DMS114 treated with DMSO at 0.1 percent for 48 hours (cell line): Measurements from ENCODE around the gene SYDE2.
"Not testable (repeated sequence)": the region's sequence is repeated elsewhere in the genome, so short reads cannot be mapped to it uniquely, and the experiment has no call there.

Experiments
- DNase-seq: peaks from one replicate; lab custom pipeline; 2025; ENCODE audit not compliant: unreplicated experiment; lab: John Stamatoyannopoulos, UW

The SYDE2 gene

DNA sequence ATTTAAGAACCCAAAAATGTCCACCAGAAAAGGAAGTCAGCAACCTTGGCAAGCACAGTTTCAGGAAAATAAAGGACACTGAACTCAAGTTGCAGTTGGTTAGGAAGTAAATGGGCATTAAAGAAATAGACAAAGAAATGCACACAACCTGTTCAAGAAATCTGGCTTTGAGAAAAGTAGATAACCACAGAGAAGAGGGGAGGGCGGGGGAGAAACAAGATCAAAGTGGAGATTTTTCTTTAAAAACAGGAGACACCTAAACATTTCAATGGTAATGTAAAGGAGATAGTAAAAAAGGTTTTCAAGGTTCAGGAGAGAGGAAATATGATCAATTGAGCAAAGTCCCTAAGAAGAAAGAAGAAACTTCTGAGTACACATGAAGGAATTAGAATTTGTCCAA is 29.1 kb downstream of the SYDE2 start:
- DNase-seq, result no peak

DNA sequence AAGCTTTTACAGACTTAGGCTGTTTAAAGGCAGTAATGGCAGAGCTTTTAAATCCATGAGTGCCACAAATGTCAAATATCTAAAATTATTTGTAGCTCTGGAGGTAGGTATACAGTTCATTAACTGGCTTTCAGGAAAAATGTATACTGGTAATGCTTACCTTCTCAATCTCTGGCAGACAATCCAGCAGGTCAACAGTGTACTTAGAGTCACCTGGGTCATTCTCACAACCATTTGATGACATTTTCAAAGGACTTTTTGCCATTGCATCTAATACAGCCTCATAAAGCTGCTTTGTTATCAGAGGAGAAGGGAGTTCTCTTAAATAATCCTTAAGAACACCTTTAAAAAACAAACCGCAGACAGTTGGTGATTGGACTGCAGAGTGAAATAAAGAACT is 31.9 kb downstream of the SYDE2 start:
- DNase-seq, result no peak

DNA sequence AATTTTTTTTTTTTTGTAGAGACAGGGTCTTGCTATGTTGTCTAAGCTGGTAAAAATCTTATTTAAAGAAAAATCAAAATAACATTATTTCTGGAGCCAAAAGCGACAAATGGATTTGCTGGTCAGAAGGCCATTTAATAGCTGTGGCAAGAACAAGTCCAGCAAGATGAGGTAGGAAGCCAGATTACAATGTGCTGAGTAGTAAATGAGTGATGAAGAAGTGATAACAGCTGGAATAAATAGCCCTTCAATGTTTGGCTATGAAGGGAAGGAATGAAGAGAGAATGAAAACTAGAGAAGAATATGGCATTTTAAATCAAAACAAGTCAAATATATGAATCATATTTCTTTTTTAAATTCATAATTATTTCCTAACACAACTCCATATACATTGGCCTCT is 34.5 kb downstream of the SYDE2 start:
- DNase-seq, result no peak

DNA sequence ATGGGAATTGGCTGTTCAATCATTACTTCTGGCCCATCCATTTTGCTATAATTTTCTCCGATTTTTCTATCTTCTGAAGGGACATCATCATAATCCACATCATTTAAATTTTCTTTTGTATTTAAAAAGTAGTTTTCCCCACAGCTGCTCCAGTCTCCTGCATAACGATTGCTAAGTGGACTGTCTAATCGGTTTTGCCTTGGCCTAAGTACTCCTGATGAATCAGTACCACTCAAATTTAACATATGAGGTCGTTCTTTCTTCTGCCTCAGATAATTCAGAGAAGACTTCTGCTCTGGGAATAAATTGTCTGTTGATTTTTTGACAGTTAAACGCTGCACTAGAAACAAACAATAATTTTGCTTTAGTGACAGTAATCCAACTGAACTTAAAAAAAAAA is 41.9 kb downstream of the SYDE2 start:
- DNase-seq, result no peak

DNA sequence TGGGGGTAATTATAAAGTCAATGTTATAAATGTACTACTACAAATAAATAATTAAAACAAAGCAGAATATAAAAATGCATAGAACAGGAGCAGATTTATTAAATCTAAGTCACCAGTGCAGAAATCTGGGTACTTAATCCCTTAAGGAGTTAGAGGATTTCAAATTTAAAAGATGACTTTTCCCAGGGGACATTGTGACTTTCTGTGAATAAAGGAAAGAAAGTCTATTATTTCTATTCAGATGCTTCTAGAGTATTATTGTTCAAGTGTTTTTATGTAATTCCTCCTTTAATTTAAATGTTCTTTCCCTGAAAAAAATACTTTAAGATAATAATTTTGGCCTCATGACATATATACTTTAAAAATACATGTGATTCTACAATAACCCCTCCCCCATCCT is 43.4 kb downstream of the SYDE2 start:
- DNase-seq, result no peak

DNA sequence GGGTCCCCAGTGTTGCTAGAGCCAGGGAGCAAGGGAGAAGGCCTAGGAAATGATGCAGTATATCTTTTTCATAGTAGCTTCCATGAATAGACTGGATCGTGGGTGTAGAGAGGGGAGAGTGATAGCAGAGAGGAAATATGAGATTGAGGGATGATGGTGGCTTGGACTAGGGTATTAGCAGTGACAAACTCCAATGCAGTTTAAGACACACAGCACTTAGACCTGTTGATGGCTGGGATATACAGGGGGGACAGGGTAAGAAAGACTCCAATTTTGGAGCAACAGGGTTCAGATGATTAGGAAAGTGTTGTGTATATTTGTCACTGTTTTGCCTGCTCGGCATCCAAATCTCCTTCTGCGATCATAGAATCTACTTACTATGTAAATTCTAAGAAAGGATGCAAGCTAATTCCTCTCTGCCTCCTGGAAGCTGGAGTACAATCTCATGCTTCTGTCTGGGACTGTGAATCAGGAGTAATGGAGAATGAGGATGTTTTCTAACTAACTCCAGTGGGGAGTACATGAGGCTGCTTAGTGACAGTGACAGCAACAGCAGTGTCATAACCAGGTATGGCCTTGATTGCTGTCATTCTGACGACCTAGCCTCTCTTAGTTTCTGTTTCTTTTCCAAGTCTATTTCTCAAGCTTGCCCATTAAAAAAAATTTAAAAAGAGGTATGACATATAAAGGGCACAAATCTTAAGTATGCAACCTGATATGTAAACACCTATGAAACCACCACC is 47.5 kb downstream of the SYDE2 start:
- DNase-seq, result no peak

DNA sequence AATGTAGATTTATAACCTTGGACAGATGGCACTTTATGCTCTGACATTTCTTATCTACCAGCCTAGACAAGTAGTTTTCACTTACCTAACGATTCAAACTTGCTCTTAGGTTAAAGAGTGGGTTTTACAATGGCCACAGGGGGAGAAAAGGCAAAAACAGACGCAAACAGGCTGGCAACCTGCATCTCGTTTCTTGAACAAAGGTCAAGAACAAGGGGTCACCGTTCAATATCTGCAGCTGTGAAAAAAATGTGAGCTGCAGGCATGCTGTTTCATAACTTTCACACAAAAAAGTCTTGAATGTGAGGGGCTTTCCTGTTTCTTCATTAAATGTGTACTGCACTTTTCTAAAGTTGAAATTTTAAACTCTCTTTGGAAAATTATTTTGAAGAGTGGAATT is 49.4 kb downstream of the SYDE2 start:
- no peak for DNase-seq

DNA sequence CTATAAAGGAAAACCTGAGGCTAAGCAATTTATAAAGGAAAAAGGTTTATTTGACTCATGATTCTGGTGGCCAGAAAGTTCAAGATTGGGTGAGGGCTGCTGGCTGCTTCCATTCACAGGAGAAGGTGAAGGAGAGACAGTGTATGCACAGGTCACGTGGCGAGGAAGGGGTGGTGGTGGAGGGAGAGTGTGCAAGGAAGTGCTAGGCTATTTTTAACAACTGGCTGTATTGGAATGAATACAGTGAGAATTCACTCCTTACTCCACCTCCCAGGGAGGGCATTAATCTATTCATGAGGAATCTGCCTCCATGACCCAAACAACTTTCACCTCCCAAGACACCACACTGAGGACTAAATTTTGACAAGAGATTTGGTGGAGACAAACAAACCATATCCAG is 51.0 kb downstream of the SYDE2 start:
- no peak for DNase-seq

DNA sequence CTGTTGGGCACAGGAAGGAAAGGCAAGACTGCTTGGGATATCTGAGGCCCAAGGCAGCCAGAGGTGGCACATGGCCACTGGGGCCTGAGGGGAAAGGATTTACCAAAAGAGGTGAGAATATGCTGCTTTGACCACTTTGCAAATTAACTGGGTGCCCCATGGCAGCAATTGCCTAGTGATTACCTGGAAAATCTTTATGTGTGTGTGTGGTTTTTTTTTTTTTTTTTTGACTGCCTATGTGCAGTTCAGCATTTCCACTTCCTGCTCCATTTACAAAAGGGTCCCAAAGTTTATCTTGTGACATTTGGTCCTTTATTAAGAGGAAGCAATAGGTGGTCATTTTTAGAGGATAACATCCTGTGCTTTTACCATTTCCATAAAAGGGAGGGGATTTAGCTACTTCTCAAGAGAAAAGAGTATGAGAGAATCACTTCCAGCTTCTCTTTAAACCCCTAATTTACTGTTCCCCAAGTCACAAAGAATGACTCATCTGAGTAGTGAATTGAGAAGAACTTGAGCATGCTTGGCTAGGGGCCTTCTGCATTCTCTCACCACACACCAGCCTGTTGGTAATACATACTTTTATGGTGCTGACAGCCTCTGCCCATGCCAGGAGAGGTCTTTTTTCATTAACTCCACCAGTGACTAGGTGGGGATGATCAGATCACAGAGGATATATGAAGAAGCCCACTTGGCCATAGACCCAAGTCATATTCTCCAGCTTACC is 52.1 kb downstream of the SYDE2 start:
- no peak for DNase-seq

DNA sequence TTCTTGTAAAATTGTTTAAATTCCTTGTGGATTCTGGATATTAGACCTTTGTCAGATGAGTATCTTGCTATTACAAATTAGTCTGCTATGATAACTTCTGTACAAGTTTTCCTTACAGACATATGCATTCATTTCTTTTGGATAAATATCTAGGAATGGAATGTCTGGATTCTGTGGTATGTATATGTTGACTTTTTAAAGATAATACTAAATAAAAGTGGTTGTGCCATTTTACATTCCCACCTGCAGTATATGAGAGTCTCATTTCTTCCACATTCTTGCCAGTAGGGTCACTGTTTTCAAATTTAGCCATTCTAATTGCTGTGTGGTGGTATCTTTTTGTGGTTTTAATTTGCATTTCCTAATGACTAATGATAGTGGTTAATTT is 53.9 kb downstream of the SYDE2 start:
- no peak for DNase-seq

DNA sequence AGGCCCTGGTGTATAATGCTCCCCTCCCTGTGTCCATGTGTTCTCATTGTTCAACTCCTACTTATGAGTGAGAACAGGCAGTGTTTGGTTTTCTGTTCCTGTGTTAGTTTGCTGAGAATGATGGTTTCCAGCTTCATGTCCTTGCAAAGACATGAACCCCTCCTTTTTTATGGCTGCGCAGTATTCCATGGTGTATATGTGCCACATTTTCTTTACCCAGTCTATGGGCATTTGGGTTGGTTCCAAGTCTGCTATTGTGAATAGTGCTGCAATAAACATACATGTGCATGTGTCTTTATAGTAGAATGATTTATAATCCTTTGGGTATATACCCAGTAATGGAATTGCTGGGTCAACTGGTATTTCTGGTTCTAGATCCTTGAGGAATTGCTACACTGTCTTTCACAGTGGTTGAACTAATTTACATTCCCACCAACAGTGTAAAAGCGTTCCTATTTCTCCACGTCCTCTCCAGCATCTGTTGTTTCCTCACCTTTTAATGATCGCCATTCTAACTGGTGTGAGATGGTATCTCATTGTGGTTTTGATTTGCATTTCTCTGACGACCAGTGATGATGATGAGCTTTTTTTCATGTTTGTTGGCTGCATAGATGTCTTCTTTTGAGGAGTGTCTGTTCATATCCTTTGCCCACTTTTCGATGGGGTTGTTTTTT is 54.4 kb downstream of the SYDE2 start:
- not testable (repeated sequence) for DNase-seq

DNA sequence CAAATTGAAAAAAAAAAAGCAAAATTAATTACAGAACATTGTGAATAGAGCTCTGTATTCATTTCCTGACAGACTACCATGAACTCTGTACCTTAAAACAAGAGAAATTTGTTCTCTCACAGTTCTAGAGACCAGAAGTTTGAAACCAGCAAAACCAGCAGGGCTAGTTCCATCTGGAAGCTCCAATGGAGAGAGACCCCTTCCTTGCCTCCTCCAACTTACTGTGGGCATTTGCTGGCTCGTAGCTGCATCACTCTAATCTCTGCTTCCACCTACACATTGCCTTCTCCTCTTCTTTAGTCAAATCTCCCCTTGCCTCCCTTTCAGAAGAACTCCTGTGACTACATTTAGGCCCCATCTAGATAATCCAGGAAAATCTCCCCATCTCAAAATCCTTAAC is 56.5 kb downstream of the SYDE2 start:
- DNase-seq, result no peak

DNA sequence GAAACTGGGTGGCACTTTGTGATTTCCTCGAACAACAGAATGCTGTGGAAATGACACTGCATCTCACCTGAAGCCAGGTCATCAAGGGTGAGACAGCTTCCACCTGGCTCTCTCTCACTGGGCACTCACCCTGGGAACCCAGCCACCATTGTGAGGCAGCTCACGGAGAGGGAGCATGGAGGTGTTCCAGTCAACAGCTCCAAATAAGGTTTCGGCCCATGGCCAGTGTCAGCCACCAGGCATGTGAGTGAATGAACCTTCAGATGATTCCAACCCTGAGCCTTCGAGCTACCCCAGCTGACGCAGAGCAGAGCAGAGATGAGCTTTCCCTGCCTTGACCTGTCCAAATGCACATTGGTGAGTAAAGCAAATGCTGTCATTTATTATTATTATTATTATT is 58.1 kb downstream of the SYDE2 start:
- no peak for DNase-seq

DNA sequence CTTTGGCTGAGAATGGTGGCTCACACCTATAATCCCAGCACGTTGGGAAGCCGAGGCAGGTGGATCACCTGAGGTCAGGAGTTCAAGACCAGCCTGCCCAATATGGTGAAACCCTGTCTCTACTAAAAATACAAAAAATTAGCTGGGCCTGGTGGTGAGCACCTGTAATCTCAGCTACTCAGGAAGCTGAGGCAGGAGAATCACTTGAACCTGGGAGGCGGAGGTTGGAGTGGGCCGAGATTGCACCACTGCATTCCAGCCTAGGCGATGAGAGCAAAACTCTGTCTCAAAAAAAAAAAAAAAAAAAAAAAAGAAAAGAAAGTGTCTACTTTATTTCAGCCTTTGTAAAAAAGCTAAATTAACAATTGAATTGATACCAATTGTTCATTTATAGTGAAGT is 62.4 kb downstream of the SYDE2 start:
- not testable (repeated sequence) for DNase-seq

DNA sequence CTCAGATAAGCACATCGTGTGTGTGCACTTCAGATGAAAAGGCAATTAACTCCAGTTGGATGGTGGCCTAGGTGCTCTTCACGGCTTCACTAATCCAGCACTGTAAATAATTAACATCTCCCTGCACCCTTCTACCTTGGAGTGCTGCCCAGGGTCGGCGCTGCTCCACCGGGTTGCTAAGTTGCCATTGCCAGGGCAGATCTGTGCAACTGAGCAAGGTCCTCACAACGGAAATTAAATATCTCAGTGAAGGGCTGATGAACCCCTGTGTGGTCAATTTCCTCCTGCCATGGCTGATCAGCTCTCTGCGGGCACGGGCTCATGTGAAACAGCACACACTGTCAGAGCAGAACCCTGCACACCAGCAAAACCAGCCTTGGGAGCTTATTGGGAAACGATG is 63.2 kb downstream of the SYDE2 start:
- no peak for DNase-seq

DNA sequence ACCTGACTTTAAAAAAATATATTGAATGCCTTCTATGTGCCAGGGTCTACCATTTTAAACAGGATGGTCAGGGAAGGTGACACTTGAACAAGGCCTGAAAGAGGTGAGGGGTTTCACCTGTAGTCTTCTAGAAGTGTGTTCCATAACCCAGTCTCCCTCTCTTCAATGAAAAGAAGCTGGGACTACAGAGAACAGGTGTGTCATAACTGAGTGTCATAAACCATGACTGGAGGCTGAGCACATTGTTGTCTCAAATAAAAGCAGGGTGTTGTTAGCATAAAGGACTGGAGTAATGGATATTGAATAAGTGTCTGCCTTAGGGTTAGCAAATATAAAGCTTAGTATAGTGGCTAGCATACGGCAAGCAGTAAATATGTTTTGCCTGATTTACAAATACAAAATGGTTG is 65.4 kb downstream of the SYDE2 start:
- DNase-seq, result no peak

DNA sequence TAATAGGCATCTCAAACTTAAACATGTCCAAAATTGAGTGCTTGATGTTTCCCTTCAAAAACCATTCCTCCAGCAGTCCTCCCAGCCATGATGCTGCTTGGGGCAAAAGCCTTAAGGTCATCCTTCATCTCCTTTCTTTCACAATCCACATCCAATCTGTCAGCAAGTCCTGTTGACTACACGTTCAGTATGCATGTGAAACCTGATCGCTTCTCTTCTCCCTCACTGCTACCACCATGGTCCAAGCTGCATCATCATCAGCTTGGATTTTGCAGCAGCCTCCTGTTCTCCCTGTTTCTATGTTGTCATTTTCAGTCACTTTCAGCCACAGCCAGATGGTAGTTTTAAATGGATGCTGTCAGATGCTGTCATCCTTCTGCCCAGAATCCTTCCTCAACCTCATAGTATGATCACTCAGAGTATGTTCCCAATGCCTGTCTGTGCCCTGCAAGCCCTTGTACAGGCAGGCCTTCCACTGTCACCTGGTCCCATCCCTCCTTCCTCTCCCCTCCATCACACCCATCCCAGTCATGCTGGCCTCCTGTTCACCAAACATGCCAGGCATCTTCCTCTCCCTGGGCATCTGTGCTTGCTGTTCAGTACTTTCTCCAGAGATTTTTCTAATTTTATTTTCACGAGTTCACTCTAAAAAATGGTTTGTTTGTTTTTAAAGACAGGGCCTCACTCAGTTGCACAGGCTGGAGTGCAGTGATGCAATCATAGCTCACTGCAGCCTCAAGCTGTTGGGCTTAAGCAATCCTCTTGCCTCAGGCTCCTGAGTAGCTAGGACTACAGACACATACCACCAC is 66.0 kb downstream of the SYDE2 start:
- no peak for DNase-seq

DNA sequence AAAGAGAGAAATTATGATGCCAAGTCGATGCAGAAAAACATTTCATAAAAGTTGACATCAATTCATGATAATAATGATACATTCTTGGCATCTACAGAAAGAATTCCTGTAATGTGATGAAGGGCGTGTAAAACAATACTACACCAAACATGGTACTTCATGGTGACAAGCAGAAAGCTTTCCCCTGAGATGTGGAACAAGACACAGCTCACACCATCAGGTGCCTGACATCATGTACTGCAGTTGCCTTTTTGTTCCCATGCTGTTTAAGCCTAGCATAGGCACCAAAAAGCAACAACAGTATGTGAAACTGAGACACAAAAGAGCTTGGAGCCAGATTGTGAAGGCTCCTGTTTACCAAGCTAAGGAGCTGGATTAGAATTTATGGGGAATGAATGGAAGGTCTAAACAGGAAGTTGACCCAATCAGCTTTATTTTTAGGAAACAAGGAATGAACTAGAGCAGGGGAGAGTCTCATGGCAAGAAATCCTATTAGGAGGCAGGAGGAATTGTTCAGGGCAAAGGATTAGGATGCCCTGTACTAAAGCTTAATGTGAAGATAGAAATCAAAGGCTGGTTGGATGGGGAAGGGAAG is 67.2 kb downstream of the SYDE2 start:
- no peak for DNase-seq

DNA sequence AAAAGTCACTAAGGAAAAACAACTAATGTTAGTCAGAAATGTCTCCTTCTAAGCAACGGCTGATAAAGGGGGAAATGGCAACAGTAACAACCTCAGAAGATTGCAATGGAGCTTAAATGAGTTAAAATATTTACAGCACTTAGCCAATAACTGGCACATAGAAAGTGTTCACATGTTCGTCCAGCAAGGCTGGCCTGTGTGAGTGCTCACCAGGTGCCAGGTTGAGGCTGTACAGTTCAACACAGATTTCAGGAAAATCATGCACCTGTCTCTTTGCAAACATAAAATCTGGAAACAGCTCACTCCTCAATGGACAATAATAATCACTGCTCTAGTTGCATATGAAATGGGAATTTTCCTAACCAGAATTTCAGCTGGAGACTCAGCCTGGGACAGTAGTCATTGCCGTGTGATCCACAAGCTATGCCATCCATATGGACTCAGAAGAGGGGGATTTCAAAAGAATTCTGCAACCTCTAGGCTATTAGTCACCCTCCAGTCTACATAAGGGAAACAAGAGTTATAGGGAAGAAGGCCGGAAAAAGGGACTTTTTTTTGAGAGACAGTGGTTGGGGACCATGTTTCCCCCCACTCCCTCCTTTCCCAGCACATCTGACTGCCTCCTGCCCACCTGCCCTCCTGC is 68.6 kb downstream of the SYDE2 start:
- DNase-seq, result no peak

DNA sequence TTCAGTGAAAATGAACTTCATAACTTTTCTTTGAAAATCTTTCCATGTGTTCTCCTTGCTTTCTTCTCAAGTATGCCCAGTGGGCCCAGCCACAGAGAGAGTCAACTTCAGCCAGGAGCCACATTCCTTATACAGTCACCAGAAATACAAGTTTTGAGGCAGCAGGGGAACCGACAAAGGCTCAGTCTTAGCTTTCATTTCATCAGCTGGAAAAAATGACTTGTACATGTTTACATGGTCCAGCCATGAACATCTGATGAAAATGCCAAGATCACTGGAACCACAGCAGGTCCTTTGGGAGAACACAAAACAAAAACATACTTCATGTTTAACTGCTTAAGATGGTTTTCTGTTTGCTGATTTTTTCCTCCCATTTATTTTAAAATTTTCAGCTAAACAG is 72.5 kb downstream of the SYDE2 start:
- DNase-seq, result no peak

DNA sequence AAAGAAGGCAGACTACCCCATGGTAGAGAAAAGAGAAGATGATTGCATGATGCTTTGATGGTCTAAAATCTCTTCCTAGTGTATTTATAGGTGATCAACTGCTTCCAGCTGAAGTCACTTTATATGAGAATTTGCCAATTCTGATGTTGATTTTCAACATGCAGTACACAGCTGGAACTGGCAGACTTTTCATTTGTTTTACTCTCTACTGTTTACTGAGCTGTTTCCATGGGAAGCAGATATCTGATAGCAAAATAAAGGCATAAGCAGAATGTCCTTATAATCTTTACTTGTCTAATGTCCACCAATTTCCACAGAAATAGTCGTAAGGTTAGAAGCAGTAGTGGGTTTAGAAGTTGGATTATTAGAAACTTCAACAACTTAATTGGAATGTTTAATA is 74.9 kb downstream of the SYDE2 start:
- no peak for DNase-seq
